GM18858 (cell line): ENCODE data around the gene NKAIN2.
"Not testable (repeated sequence)": the region's sequence is repeated elsewhere in the genome, so short reads cannot be mapped to it uniquely, and the experiment has no call there.

Source experiments
- ATAC-seq: cut with Tn5 transposase; IDR thresholded peaks from one replicate; pipeline ENCODE4 v1.9.1; 2021; ENCODE audit not compliant: unreplicated experiment

Gene NKAIN2

DNA sequence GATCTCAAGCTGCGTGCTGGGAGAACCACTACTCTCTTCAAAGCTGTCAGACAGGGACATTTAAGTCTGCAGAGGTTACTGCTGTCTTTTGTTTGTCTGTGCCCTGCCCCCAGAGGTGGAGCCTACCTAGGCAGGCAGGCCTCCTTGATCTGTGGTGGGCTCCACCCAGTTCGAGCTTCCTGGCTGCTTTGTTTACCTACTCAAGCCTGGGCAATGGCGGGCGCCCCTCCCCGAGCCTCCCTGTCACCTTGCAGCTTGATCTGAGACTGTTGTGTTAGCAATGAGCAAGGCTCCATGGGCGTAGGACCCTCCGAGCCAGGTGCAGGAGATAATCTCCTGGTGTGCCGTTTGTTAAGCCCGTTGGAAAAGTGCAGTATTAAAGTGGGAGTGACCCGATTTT, 609.0 kb downstream of the NKAIN2 start:
- ATAC-seq, result not testable (repeated sequence)

DNA sequence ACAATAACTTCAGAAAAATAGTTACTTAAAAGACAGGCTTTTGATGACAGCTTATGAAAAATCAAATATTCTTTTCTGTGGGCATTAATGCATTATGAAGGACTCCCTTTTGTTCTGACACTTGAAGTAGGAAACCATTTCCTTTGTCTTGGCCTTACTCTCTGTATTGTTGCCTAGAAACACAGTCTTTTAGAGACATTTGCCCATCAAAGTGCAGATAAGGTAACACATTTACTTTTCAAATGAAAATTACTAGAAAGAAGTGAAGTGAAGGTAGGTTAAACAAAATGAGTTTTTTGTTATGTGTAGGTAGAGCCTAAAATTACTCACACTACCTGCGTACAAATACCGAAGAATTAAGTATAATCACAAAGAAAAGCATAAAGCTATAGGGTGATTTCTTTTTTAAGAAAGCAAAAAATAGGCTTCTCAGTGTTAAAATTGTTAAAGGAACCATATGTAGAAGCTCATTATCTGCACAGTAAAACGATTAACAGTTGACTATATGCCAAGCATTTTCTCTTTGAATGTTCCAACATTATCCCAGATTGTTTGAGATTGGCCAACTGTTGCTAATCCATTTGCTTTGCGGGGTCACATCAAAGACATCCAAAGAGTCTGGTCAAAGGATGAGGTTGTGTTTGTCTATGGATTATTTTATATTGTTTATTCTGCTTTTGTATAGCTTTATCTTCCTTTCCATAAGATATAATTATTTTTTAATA, 616.6 kb downstream of the NKAIN2 start:
- ATAC-seq, result no peak

DNA sequence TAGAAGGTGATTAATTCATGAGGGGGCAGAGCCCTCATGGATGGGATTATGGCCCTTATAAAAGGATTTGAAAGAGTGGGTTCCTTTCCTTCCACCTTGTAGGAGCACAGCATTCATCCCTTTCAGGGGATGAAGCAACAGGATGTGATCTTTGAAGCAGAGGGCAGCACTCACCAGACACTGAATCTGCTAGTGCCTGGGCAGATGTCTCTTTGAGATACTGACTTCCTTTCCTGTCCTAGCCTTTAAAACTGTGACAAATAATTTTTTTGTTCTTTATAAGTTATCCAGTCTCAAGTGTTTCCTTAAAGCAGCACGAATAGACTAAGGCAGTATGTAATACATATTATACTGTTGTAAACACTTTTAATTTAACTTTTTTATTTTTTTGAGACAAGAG, 620.0 kb downstream of the NKAIN2 start:
- ATAC-seq, result no peak

DNA sequence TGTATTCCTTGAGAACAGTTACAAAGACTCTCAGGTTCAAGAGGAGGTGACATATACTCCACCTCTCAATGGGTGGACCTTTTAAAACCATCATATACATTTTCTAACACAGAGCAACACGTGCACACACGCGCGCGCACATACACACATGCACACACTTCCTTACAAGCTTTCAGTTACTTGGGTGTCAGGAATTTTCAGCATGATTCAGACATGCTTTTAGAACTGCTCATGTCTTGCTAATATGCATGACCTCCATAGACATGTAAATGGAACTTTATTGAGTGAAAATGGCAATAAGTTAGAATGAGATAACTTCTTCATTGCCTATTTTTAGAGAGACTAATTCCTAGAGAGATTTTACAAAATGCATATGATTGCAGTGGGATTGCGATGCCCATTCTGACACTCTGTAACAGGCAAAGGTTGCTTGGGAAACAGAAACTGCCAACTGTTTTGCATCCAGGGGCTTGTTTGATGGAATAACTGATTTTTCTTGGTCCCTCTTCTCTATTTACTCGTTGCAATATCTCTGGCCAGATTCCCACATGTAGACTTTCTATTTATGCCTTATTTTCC, 627.2 kb downstream of the NKAIN2 start:
- ATAC-seq, result no peak

DNA sequence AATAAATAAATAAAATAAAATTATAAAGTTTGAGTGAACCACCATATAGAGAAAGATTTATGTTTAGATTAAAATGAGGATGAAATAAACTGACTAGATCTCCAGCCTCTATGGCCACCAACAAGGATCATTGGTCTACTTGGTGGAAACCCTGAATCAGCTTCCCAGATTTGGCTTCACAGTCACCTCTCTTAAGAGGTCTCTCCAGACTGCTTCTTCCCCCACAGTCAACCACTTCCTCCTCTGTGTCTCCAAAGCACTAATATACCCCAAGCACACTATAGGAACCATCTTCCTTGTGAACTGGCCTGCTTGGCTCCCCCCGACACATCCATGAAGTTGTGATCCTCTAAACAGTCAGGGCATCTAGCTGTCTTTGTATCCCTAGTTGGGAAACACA, 629.0 kb downstream of the NKAIN2 start:
- ATAC-seq, result no peak

DNA sequence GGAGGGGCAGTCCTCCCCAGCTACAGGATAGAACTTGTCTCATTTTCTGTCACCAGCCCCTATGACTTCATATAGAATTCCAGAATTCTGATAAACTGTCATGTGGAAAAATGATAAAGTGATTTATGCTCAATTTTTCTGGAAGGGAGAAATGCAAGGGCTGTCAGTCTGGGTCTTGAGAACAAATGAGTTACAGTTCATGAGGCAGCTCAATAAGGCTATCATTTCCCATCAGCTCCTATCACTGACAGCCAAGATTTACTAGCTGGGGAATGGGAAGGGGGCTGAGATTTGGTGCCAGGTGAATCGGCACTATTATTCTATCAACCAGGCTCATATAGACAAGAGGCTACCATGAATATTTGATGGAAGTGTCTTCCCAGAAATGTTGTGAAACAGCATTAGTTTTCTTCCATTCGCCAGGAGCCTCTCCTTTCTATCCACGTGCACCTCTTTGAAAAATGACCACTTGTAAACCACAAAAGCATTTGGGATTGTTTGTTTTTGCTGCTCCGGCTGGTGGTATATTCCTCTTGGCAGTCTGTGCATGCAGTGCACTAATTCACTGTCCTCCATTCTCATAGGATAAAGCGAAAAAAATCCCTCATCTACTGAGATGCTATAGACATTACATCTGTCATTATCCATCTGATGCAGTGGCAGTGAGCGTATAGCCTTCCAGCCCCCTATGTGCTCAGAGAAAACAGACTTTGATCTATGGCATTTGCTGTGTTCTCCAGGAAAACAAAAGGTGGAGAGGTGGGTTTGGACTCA, 629.9 kb downstream of the NKAIN2 start:
- ATAC-seq, result no peak

DNA sequence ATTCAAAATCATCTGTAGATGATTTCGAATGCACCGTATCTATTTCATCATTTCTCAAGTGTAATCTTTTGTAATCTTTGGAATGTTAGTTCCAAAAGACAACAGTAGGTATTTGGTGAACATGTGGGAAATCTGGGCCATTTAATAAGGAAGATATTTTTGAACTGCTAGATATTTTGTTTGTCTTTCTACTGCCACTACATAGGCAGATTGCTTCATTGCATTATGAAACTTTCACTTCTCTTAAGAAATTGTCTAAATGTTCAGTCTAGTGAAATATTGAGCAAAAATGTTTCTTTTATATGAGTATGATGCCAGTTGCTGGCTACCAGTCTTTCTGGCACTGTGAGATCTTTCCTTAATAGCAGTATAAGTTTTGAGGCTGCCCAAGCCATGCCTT, 630.8 kb downstream of the NKAIN2 start:
- no peak for ATAC-seq

DNA sequence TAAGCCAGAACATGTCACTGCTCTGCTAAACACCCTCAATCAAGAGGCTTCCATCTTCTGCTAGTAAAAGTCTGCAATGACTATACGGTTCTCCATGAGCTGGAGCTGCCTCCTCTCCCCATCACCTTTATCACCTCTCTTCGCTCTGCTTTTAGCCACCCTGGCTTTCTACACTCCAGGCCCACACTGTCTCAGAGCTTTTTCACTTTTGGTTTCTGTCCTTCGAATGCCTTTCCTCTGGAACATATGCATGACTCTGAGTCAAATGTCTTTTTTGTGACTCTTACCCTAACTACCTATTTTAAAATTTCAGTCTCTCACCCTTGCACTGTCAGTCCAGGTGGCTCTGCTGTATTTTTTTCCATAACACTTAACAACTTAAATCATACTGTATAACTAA, 633.1 kb downstream of the NKAIN2 start:
- ATAC-seq, result no peak

DNA sequence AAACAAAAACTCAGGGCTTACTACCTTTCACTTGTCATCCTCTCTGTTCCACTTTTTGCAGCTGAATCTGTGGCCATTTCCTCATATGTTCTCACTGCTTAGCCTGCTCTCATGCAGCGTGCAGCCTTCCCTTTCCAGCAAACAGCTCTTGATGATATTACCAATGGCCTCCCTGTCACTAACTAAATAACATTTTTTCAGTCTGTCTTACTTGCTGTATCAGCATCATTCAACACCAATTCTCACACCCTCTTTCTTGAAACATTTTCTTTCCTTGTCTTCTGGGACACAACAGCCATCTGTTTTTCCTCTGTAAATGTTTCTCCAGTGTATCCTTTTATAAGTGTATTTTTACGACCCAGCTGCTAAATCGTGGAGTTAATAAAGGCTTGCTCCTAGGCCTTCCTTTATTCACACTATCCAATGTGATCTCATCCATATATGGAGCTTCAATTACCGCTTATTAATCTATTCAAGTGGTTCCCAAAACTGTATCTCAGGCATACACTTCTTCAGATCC, 634.9 kb downstream of the NKAIN2 start:
- ATAC-seq, result no peak

DNA sequence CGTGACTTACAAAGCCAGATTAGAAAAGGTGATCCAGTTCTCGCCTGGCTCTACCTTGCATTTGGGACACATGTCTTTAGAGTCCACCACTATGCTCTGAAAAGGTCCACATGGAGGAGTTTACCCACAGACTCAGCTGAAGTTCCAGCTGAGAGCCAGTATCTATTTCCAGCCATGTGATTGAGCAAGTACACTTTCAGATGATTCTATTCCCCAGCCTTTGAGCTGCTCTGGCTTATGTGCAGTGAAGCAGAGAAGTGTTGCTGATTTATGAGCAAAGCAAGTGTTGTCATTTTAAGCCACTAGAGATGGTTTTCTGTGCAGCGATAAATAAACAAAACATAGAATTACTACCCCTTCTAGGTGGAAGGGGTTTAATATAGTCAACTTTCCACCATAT, 637.8 kb downstream of the NKAIN2 start:
- no peak for ATAC-seq

DNA sequence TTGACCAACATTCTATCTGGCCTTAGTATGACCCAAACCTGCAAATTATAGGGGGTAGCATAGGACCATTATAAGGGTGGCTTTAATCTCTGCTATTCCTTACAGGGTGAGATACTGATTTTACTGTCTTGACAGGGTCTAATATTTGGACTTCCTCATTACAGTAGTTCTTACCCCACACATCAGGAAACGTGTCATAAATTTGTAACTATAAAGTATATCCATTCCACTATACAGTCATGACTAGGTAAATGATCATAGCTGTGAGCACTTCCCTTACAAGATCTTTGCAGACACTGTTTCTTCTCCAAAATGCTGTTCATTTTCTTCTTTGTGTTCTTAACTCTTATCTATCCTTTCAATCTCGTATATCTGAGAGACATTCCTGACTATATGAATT, 639.9 kb downstream of the NKAIN2 start:
- ATAC-seq, result no peak

DNA sequence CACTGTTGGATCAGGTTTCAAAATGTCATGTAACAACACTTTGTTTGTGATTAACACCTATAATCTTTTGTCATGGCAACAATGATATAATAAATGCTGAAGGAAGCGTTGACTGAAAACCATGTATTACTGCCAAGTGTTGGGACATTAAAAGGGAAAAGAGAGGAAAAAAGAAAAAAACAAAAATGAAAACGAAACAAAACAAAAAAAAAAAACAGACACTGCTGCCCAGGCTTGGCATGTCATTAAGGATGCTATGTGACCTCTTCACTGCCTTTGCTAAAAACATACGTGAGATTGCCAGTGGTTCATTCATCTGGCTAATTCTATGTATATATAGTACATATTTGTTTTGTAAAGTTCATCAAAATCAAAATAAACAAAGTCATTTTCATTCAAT, 641.9 kb downstream of the NKAIN2 start:
- ATAC-seq, result no peak

DNA sequence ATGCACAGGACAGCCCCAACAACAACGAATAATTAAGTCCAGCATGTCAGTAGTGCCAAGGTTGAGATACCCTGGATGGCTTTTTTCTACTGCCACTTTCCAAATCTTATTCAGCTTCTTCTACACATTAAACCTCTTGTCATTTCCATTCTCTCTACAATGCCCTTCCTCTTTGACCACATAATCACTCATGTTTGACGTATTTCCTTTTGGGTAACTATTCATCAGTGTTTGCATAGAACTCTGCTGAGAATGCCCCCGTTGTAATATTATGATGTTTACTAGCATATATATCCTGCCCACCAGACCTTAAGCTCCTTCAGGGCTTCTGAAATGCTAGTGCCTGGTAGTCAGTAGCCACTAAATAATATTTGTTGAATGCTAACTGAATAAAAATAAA, 643.3 kb downstream of the NKAIN2 start:
- ATAC-seq, result no peak

DNA sequence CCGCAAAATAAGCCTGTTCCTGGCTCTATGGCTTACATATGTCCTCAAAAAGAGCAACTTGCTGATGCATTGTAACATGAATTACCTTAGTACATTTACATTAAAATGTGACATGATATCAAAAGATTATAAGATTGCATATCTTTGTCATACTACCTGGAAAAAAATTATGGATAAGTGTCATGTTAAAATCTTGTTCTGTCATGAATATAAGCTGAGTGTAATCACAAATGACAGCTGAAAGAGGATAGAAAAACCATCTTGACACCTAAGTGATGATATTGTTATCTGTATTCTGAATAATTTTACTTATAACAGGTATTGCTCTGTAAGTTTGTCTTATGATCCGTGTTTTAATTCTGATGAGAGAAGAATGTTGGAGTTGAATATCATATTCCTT, 655.6 kb downstream of the NKAIN2 start:
- ATAC-seq, result no peak

DNA sequence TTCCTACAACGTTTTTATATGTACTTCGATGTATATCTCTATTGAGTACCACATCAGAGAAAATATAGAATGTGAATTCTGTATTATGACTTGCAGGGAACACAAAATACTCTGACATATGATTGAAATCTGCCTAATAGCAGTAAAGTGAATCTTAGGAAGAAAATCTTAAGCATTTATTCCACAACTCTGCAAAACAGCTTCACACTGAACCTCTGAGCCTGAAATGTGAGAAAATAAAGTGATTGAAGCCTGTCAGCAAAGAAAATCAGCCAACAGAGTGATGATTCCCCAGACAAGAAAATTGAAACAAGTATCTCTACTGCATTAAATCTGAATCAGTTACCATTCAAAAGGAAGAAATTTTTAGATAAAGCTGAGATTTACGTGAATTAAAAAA, 659.1 kb downstream of the NKAIN2 start:
- no peak for ATAC-seq

DNA sequence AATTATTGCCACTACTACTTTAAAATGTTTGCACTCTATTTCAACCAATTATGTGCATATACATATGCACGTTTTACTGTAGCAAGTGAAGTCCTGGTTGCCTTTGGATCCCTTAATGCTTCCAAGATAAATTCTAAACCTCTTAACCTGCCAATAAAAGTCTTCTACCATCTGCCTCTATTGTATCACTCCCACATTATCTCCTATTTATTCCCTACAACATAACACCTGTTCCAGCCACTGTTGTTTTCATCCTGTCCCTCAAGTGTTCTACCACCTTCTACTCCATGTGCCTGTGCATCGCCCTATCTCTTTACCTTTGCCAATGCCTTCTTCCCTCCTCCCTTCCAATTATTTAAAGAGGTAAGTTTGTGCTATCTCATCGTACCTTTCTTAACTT, 659.6 kb downstream of the NKAIN2 start:
- ATAC-seq, result no peak

DNA sequence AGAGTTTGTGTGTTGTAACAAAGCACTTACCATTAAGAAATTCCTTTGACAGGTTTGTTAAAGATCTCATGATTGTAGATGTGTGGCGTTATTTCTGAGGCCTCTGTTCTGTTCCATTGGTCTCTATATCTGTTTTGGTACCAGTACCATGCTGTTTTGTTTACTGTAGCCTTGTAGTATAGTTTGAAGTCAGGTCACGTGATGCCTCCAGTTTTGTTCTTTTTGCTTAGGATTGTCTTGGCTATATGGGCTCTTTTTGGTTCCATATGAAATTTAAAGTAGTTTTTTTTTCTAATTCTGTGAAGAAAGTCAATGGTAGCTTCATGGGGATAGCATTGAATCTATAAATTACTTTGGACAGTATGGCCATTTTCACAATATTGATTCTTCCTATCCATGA, 660.9 kb downstream of the NKAIN2 start:
- not testable (repeated sequence) for ATAC-seq

DNA sequence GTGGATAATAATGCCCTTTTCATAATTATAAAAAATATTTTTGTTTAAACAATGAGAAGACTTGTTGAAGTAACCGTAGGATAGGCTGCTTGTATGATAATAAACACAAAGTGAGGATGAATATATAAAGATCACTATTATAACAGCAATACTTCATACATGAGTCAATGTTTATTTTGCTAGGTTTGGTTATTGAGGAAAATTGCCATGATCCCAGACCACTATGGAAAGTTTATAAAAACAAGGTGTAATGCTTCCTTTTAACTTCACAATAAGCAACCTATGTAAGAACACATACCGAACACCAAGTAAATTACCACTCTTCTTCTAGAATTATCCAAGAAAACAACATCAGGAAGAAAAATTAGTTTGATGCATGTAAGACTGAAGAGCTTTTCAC, 663.3 kb downstream of the NKAIN2 start:
- ATAC-seq, result no peak

DNA sequence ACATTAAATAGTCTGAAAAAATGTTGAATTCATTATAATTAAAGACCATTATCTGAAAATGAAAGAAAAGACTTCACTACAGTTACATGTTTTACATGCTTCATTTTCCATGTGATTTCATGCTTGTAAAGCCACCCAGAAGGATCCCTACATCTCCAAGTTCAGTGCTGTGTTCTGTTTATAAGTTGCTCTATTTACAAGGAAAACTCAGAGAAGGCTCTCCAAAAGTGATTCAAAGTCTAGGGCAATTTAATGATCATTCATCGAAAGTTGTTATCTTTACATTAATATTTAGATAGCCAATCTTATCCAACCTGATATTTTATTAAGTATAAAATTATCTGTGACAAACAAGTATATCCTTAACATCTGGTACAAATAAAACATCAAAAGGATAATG, 663.7 kb downstream of the NKAIN2 start:
- no peak for ATAC-seq

DNA sequence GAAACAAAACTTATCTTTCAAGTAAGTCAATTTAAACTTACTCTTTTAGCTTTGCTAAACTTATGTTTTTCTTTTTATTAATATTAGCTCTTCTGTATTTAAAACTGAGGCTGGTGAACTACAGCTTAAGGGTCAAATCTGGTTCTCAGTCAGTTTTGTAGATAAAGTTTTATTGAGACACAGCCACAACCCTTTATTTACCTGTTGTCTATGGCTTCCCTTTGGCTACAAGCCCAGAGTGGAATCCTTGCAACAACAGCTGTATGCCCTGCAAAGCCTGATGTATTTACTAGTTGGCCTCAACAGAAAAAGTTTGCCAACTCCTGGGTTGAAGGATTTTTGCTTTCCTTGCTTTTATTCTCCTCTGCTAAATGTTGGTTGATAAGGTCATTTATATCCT, 667.1 kb downstream of the NKAIN2 start:
- no peak for ATAC-seq

DNA sequence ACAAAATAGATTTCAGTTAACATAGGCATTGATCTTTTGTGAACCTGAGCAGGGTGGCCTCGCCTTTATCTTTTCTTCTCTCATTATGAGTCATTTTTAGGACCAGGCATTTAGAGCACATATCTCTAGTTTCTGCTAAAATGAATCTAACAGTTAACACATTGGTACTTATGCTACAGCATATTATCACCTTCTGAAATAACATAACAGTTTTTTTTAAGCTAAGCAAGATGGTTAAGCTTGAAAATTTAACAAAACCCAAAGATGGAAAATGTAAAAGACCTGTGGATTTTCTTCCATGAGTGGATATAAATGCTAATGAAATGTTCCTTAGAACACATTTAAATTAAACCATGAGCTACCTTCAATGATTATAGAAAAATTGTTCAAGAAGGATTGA, 671.5 kb downstream of the NKAIN2 start:
- ATAC-seq, result no peak

DNA sequence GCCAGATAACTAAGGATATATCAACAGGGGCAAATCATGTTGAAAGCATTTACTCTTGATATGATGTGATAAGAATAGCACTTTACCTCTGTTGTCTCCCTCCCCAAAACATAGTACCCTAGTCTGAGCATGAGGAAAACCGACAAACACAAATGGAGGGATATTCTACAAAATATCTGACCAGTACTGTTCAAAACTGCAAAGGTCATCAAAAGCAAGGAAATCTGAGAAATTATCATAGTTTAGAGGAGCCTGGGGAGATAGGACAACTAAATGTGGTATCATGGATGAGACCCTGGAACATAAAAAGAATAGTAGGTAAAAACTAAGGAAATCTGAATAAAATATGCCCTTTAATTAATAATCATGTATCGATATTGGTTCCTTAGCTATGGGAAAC, 675.2 kb downstream of the NKAIN2 start:
- ATAC-seq, result no peak
